ENCODE data around the gene WDR86.

The WDR86 gene

DNA sequence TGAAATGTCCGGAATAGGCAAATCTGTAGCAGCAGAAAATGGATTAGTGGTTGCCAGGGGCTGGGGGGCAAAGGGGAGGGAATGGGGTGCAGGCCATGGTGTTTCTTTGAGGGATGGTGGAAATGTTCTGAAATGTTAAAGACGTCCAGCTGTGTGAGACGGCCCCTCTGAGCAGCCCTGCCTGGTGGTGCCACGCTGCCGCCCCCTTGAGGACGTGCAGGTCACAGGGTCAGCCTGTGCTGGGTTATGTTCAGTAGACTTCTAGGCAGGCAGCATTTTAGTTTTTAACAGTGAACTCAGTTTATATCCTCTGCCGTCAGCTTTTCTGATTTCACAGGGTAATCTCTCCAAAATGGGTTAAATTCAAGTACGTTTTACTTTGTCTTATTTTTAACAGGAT lies 58.8 kb downstream of the WDR86 start:
- DNase-seq (ENCODE audit: low read depth, low spot score) = peak; percentile 45

DNA sequence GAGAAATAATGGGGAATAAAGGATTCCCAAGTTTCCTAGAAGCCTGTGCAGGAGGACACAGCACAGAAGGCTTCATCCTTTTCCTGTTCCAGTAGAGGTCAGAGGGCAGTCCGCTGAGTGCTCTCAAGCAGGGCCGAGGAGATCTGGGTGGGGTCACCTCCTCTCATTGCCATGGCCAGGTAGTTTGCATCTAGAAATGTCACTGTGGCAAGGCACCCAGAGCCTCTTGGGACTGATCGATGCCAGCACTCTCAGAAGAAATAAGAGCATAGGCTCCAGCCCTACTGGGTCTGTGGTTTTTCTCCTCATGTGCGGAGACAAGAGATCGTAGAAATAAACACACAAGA lies 60.4 kb downstream of the WDR86 start:
- no peak for DNase-seq (ENCODE audit: low read depth, low spot score)

DNA sequence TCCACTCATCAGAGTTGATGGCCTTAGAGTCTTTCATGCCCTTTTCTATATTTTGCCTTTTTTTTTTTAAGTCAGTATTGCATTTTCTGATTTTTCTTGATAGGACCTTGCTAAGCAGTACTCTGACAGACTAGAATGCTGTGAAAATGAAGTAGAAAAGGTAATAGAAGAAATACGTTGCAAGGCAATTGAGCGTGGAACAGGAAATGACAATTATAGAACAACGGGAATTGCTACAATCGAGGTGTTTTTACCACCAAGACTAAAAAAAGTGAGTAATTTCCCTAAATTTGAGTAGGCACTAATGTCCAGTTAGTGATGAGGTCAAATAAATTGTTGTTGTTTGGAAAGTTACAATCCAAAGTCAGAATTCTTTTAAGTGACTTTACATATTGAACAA lies 60.9 kb downstream of the WDR86 start:
- DNase-seq (ENCODE audit: low read depth, low spot score) = no peak

DNA sequence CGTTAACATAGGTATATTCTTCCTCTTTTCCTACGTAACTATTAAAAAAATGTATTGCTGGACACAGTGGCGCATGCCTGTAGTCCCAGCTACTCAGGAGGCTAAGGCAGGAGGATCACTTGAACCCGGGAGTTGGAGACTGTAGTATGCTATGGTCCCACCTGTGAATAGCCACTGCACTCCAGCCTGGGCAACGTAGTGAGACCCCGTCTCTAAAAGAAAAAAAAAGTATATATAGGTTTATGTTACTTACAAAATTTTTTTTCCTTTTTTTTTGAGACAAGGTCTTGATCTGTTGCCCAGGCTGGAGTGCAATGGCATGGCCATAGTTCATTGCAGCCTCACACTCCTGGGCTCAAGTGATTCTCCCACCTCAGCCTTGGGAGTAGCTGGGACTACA lies 62.6 kb downstream of the WDR86 start:
- DNase-seq (ENCODE audit: low read depth, low spot score) = no peak

DNA sequence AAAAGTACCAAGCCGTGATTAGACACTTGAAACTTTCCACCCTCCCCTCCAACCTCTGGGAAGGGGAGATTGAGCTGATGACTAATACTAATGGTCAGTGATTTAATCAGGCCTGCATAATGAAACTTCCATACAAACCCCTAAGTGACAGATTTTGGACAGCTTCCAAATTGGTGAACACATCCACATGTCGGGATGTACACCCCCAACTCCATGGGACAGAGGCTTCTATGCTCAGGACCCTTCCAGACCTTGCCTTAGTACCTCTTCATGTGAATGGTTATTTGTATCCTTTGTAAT lies 63.4 kb downstream of the WDR86 start:
- DNase-seq (ENCODE audit: low read depth, low spot score) = no peak

DNA sequence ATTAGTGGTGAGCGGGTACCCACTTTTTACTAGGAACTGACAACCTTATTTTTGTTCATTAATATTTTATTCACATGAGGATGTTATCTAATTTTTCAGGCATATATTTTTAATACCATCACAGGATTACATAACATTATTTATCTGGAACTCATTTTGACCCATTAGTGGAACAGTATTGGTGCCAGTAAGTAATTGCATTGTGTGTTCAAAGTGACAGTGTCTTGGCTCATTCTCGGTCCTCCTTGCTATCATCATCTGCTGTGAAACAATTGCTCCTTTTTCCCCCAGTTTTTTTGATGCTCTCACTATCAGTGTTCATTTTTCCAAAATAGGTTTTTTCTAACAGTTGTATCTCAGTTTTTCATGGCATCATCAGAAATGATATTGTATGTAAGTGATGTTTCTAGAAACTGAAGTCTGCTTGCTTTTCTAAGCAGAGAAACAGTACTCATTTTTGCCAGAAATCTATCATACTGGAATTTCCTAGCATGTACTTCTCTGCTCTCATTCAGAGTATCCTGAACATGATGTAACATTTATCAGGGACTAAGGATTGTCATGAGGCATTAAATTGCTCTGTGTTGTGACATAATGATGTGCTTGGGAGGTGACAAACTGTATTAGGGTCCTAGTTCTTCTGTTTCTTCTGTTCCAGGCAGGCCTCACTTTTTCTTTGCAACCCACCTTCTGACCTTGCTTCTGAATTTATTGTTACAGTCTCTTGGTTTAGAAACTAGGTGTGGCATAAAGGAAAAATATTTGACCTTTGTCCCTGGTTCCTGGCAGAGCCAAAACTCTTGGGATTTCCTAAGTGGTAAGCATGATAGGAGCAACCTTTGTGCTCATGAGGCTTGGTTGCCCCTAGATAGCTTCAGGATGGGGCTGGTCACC lies 64.0 kb downstream of the WDR86 start:
- DNase-seq (ENCODE audit: low read depth, low spot score) = no peak

DNA sequence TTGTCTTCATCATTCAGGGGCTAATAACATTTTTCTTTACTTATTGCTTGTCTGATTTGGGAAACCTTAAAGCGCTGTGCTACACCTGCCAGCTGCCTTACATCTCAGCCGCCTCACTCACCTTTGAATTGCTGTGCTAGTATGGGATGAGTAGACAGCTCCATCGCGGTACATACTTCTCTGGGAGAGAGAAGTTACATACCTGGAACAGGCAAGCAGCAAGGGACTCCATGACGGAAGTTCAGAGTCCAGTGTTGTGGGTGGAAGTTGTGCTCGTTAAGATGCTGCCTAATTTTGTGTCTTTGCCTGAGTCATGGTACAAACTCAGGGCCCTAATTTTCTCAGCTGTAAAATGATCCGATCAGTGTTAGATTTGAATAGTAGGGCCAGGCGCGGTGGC lies 66.3 kb downstream of the WDR86 start:
- no peak for DNase-seq (ENCODE audit: low read depth, low spot score)

DNA sequence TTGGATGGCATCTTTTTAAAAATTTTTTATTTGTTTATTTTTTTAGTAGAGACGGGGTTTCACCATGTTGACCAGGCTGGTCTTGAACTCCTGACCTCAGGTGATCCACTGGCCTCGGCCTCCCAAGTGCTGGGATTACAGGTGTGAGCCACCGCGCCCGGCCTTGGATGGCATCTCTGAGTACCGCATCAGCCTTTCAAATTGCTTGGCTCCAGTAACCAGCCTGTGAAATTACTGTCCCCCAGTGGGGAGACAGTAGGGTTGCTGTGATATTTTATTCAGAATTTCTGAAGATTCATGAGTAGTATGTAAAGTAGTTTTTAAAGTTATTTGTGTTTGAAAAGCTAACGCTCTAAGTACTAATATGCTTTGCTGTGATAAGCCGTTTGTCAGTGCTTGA lies 67.0 kb downstream of the WDR86 start:
- DNase-seq (ENCODE audit: low read depth, low spot score) = no peak

DNA sequence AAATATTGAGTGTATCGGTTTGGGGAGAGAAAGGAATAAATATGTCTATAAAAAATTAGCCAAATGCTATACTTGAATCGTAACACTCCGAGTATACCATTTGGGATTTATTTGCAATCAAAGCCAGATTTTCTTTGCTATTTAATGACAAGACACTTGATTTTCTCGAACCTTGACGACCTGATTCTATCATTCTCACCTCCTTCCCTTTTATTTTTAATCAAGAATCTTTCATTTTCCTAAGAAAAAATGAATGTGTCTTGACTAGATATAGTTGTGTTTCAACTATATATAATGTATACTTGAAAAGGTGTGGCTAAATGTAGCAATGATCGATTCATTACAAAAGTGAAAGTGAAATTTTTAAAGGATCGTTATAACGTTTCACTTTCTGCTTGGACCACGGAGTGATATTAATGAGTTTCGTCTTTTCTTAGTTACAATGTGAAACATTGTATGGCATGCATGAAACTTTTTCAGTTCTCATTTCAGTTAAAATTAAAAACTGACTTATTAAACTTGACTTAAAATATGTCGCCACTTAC lies 67.7 kb downstream of the WDR86 start:
- no peak for DNase-seq (ENCODE audit: low read depth, low spot score)

DNA sequence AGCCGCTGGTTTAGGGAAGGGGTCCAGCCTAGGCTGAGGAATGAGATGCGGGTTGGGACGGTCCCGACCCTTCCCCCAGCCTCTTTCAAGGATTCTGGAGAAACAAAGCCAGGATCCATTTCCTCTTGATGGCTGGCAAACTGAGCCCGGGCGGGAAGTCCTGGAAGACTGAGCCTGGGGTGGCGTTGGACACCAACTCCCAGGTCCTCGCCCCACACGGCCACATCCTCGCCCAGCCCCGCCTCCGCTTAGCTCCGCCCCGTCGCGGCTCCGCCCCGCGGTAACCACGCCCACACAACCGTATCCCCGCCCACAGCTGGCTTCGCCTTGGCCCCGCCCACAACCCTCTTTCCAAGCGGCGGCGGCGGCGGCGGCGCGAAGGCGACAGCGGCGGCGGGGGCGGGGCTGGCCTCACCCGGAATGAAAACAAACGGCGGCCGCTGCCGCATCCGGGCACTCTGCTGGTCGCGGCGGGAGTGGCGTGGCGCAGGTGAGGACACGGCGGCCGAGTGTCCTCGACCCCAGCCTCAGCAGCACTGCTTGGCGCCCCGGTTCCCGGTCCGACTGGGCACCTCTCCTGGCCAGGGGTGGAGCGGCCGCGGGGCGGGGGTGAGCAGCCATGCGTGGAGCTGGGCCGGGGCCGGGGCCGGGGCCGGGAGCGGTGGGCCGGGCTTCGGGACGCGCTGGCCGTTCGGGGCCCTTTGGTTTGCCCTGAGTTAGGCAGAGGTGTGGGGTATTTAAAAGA lies 68.3 kb downstream of the WDR86 start, which contains the start of gene NUB1:
Gene NUB1 (plus strand): TSS at position 456 of the 745 bp plus-strand sequence. CDS start 3,538 bp downstream, outside the sequence.
- DNase-seq (ENCODE audit: low read depth, low spot score) = peak; percentile 94

DNA sequence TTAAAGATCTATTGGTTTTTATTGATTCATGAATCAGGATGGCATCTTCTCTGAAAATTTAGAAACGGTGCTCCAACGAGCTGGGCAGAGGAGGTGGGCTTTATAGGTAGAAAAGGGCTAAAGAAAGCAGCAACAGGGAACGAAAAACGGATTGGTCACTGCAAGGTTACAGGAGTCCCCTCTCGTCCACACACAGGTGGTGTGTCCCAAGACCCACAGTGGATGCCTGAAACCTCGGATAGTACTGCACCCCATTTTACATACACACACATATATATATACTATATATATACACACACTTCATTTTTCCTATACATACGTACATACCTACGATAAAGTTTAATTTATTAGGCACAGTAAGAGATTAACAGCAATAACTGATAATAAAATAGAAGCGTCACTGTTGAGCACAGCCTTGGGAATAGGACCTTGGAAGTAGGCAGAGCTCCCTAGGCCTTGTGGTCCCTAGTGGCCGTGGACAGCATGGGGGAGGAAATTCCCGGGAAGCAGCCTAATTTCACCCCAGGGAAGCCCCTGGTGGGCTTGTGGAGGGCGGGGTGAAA lies 69.0 kb downstream of the WDR86 start:
- DNase-seq (ENCODE audit: low read depth, low spot score) = no peak

DNA sequence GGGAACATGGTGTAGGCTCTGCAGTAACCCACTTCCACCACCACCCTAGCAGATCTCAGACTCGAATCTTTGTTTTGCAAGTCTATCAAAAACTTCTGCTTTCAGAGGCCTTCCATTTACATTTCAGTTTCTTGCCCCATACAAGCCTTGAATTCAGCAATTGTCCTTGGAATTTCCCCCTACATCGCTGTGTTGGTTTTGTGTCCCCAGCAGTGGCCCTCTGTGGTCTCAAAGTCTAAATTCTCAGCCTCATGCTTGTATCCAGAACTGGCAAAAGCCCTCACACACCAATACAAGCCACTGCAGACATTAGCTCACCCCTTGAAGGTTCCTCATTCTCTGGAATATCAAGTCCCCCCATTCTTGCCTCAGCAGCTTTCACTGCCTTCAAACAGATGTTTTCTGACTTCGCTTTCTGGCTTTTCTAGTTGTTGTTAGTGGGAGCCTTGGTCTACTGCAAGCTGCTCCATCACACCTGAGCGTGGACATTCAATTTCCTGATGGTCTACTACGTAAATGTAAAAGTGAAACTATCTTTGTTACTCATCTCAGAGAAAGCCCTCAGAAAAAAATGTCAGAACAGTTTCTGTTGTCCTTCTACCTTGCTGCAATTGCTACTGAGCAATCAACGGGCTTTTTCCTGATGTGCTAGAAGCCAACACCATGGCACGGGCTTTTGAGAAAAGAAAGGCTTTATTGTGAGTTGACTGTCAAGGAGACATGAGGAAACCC lies 70.0 kb downstream of the WDR86 start:
- no peak for DNase-seq (ENCODE audit: low read depth, low spot score)

DNA sequence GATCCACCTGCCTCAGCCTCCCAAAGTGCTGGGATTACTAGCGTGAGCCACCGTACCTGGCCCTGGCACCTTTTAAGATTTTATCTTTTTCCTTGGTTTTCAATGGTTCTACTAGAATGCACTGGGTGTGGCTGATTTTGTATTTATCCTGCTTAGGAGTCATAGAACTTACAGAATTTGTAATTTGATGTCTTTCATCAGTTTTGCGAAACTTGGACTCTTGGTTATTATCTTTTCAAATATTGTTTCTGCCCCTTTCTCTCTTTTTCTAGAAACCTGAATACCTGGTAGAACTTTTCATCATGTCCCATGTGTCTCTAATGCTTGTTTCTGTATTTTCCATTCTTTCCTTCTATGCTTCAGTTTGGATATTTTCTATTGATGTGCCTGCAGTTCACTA lies 71.0 kb downstream of the WDR86 start:
- DNase-seq (ENCODE audit: low read depth, low spot score) = no peak

DNA sequence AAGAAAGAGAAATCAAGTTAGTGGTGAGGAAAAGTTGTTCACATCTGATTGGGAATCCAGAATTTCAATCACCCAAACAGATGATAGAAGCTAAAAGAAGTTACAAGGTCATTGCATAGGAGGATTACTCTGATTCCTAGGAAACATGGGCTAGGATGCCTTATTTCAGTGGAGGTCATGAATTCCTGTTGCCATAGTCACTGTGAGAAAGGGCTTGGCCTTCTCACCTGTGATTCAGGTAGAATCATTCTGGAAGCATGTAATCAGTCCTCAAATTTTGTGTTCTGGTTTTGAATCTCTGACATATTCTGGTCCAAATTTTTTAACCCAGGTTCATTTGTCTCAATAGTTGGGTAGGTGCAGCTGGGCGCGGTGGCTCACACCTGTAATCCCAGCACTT lies 72.5 kb downstream of the WDR86 start:
- DNase-seq (ENCODE audit: low read depth, low spot score) = no peak

DNA sequence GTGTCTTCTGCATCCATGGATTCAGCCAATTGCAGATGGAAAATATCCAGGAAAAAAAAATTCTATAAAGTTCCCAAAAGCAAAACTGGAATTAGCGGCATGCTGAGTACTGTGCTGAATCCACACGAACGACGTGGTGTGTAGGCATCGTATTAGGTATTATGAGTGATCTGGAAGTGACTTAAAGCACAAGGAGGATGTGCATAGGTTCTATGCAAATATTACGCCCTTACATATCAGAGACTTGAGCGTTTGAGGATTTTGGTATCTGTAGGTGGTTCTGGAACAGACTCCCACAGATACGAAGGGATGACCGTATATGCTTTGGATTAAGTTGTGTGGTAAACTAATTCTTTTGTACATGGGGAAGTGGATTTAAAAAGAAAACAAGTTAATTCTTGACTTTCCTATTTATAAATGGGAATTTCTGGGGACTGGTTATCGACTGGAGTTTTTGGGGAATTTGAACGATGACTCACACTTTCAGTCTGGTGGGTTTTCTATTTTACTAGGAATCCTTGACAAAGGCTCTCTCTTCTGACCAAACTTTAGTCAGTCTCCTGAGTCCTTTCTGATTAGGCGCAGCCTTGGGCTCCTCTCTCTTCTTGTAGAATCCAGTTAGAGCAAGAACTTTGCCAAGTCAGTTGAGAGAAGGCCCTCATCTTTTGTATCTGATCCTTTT lies 73.7 kb downstream of the WDR86 start:
- no peak for DNase-seq (ENCODE audit: low read depth, low spot score)

DNA sequence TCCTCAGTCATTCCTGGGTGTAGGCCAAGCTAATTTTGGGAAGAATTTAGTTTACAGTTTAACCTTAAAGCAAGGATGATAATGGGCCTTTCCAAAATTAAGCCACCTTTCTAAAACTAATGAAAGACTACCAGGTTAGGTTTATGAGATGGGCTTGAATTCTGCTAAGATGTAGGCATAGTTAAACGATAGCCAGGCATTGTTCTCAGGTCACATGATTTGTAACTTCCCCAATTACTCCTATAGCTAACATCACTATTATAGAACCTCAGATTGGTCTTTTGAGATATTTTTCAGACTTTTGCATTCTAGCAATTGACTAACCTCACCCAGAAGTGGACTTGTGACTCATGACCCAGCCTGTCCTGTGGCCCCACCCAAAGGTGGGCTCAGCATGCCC lies 75.2 kb downstream of the WDR86 start:
- no peak for DNase-seq (ENCODE audit: low read depth, low spot score)

Data from ELF-1 (cell line).